HEK293T (cell line): ENCODE results near the gene MCL1.

ENCODE experiments used
- CTCF ChIA-PET: fragments of 350-600 bp; formaldehyde crosslinking; extraction: SDS; loops from one replicate; lab custom pipeline; 2021; ENCODE audit warnings: antibody characterized with exemption, inconsistent platforms; lab: Yijun Ruan, JAX
- POLR2A ChIA-PET: fragments of 350-600 bp; formaldehyde crosslinking; extraction: SDS; loops from one replicate; lab custom pipeline; 2020; ENCODE audit warnings: antibody characterized with exemption, inconsistent platforms; lab: Yijun Ruan, JAX
- DNase-seq: peaks from one replicate; pipeline ENCODE4 v3.0.0; 2012; ENCODE audit warnings: mixed read lengths; ENCODE audit errors: extremely low spot score
- ARNT ChIP-seq: fragments of 450-650 bp; IDR thresholded peaks from 2 replicates; pipeline ENCODE4 v1.6.1; 2017; ENCODE audit warnings: mild to moderate bottlenecking
- BHLHE40 ChIP-seq: fragments of 450-650 bp; IDR thresholded peaks from 2 replicates; pipeline ENCODE4 v1.6.1; 2016; ENCODE audit warnings: mild to moderate bottlenecking, moderate library complexity, borderline replicate concordance
- CTBP1 ChIP-seq: fragments of 450-650 bp; IDR thresholded peaks from 2 replicates; pipeline ENCODE4 v1.6.1; 2016; ENCODE audit warnings: borderline replicate concordance
- ELF4 ChIP-seq: fragments of 450-650 bp; IDR thresholded peaks from 2 replicates; pipeline ENCODE4 v1.6.1; 2017; ENCODE audit warnings: antibody characterized with exemption
- FOXA1 ChIP-seq: fragments of 450-650 bp; IDR thresholded peaks from 2 replicates; pipeline ENCODE4 v1.6.1; 2016; ENCODE audit warnings: mild to moderate bottlenecking
- FOXK2 ChIP-seq: fragments of 450-650 bp; IDR thresholded peaks from 2 replicates; pipeline ENCODE4 v1.6.1; 2016; ENCODE audit warnings: mild to moderate bottlenecking
- FOXM1 ChIP-seq: fragments of 450-650 bp; IDR thresholded peaks from 2 replicates; pipeline ENCODE4 v1.6.1; 2017; ENCODE audit warnings: mild to moderate bottlenecking, borderline replicate concordance
- HDGF ChIP-seq: fragments of 450-650 bp; IDR thresholded peaks from 2 replicates; pipeline ENCODE4 v1.6.1; 2017; ENCODE audit warnings: antibody characterized with exemption, borderline replicate concordance
- L3MBTL2 ChIP-seq: fragments of 450-650 bp; conservative IDR thresholded peaks from 2 replicates; pipeline ENCODE4 v1.6.1; 2016; ENCODE audit warnings: mild to moderate bottlenecking
- LEF1 ChIP-seq: fragments of 450-650 bp; IDR thresholded peaks from 2 replicates; pipeline ENCODE4 v1.6.1; 2017; ENCODE audit warnings: mild to moderate bottlenecking, borderline replicate concordance
- NFRKB ChIP-seq: fragments of 450-650 bp; IDR thresholded peaks from 2 replicates; pipeline ENCODE4 v1.6.1; 2016; ENCODE audit warnings: mild to moderate bottlenecking, moderate library complexity
- SP1 ChIP-seq: fragments of 450-650 bp; IDR thresholded peaks from 2 replicates; pipeline ENCODE4 v1.6.1; 2017
- SUZ12 ChIP-seq: fragments of 450-650 bp; IDR thresholded peaks from 2 replicates; pipeline ENCODE4 v1.6.1; 2016; ENCODE audit warnings: mild to moderate bottlenecking
- TARDBP ChIP-seq: fragments of 450-650 bp; IDR thresholded peaks from 2 replicates; pipeline ENCODE4 v1.6.1; 2016
- ZNF384 ChIP-seq: fragments of 450-650 bp; IDR thresholded peaks from 2 replicates; pipeline ENCODE4 v1.6.1; 2016
- TF ChIP-seq, protein P1 (sequence below): fragments of 450-650 bp; IDR thresholded peaks from 2 replicates; pipeline ENCODE4 v1.6.1; 2016

The MCL1 gene

DNA sequence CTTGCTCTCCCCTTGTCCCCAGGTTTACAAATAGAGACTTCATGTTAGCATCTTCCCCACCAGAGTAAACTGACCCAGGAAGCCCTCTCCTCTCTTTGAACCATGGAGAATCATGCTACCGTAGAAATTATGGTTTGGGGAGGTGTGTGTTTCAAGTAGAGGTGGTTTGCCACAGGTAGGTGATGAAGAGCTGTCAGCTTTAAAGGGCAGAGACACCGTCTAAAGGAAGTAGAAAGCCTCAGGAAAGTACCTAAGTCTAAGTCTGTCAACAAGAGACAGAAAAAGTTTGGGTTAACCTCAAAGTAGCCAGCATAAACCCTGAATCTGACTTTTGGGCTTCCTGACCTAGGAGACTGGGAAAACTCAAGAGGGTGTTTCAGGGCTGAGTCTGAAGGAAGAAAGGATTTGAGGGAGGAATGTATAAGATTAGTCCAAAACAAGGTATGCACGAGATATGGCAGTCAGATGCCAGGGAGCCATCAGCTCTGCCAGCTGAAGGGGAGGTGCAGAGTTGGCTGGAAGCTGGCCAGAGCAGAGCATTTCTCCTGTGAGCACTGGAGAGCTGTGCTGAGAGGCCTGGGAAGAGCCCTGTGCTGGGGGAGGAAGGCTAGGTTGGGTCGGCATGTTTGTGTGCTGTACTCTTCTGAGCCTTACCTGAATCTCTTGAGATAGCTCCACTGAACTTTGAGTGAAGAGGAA is 15.9 kb downstream of the MCL1 start:
- DNase-seq: no peak
- POLR2A ChIA-PET: interaction anchor here (0.9 to 11.7 kb wide), 8 partner anchors 10 to 134 kb away, joined by 3 to 260 read pairs (median 6); partner anchors contain the start of genes ADAMTSL4, ENSA, GOLPH3L and MCL1
- TF ChIP-seq SUZ12 (no peak), HDGF (no peak), LEF1 (no peak), FOXK2 (no peak), SP1 (no peak), ZNF384 (no peak), FOXA1 (no peak), ARNT (no peak), NFRKB (no peak), CTBP1 (no peak), L3MBTL2 (no peak), FOXM1 (no peak)
- CTCF ChIA-PET: interaction anchor here (0.5 to 1.3 kb wide), 5 partner anchors 58 to 442 kb away, joined by 3 read pairs; no protein-coding TSS in a partner anchor

DNA sequence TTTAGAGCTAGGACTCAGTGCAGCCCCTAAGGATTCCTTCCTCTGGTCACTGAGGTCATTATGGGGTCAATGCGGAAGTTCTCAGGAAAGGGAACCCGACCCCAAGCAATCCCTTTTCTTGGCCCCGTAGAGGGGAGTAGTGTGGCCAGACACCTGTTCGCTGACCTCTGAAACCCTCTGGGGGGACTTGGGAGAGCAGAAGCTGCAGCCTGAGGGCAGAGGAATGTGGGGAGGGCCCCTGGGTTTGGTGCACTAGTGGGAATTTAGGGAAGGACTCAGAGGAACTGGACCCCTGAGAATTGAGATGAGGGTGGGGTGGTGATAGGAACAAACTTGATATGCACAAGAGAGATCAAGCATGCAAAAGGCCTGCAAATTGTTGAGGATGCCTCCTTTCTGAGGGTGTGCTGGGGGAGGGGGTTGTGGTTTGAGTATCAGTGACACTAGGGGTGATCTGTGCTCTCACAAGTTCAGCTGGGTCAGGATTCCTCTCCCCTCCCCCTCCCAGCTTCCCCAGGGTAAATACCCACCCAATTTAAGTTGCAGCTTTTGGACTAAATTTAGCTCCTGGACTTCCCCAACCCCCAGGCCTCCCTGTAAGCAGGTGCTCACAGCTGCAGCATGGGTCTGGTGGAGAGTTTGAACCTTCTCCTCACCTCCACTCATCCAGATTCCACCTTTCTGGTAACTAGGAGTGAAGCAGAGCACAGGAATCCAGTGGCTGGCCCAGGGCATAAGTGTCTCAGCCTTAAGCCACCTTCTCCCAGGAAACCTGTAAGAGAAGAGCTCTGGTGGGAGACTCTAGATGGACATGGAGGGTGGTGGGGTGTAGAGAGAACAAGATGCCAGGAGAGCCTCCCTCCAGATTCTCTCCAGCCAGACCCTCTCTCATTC is 16.7 kb downstream of the MCL1 start:
- no peak for TF ChIP-seq SUZ12
- DNase-seq: no peak
- ChIA-PET CTCF (interaction anchor here (0.6 to 4.0 kb wide), 6 partner anchors 8 to 443 kb away, joined by 3 to 16 read pairs (median 3); partner anchors contain the start of gene FALEC), POLR2A (interaction anchor here (0.7 to 11.7 kb wide), 13 partner anchors 8 to 364 kb away, joined by 3 to 260 read pairs (median 3); partner anchors contain the start of genes ENSA, FALEC, GOLPH3L and MCL1)

DNA sequence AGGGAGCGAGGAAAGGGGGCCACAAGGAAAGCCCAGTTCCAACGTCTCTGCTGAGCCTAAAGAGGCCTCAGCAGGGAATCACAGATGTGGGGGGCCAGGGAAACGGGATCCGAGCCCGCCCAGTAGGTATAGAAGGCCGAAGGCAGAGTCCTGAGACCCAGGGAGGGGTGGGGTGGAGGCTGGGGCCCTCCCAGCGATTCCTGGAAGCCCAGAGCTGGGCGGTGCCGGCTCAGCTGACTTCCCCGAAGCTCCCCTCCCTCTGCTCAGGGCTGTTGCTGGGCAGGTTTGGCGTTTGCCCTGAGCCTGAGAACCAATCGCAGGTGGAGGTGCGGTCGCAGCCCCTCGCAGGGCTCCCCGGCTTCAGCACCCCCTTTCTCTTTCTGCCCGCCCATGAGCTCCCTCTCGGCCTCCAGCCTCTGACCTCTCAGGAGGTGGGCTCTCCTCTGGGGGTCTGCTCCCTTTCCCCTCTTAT is 17.4 kb downstream of the MCL1 start:
- POLR2A ChIA-PET: interaction anchor here (0.5 to 11.7 kb wide), 13 partner anchors 9 to 412 kb away, joined by 3 to 260 read pairs (median 3); partner anchors contain the start of genes ENSA, FALEC, GOLPH3L and MCL1
- DNase-seq: peak; percentile 89

DNA sequence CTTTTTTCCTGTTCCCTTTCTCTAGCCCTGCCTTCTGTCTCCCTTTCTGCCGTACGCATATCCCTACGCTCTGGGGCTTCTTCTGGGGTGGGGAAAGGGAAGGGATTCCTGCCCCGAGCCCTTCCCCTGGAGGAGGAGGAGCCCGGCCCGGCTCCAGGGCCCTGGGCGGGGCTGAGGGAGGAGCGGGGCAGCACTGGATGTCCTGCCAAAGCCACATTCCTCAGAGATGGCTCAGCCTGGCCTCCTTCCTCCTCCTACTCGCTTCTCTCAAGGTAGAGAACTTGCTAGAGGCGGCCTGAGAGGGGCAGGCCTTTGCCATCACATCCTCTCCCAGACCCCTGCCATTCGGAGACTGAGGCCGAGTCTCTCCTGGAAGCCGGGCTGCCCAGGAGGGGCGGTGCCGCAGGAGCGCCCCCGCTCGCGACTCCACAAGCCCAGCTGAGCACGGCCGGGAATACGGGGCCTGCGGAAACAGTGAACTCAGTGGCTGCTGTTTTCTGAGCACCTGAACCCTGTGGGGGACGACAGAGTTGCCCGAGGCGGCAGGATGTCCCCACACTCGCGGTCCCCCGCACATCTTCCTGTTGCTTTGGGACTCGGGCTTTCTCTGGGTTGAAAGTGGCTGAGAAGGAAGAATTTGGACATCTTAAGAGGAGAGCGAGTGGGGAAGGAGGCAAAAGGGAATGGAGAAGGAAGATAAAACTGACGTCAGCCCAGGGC is 18.0 kb downstream of the MCL1 start:
- TF ChIP-seq CTBP1: peak; percentile 76
- no peak for TF ChIP-seq ARNT
- TF ChIP-seq TARDBP: no peak
- TF ChIP-seq, protein P1, sequence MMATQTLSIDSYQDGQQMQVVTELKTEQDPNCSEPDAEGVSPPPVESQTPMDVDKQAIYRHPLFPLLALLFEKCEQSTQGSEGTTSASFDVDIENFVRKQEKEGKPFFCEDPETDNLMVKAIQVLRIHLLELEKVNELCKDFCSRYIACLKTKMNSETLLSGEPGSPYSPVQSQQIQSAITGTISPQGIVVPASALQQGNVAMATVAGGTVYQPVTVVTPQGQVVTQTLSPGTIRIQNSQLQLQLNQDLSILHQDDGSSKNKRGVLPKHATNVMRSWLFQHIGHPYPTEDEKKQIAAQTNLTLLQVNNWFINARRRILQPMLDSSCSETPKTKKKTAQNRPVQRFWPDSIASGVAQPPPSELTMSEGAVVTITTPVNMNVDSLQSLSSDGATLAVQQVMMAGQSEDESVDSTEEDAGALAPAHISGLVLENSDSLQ: no peak
- no peak for TF ChIP-seq FOXM1
- TF ChIP-seq LEF1: no peak
- no peak for TF ChIP-seq SP1
- 0 out of 2 replicates have a peak, but pooled peaks have one; percentile 79 for TF ChIP-seq HDGF
- POLR2A ChIA-PET: interaction anchor here (0.5 to 11.7 kb wide), 14 partner anchors 9 to 413 kb away, joined by 3 to 260 read pairs (median 3); partner anchors contain the start of genes ENSA, FALEC, GOLPH3L and MCL1
- CTCF ChIA-PET: interaction anchor here (0.6 to 4.0 kb wide), 30 partner anchors 9 to 779 kb away, joined by 3 to 19 read pairs (median 4); partner anchors contain the start of genes ADAMTSL4, FALEC, MCL1 and MINDY1
- peak; percentile 90 for DNase-seq

More for the DNA sequence above, 17.4 kb downstream of the MCL1 start:
- no peak for TF ChIP-seq SUZ12
- TF ChIP-seq TARDBP: no peak
- no peak for TF ChIP-seq ZNF384
- TF ChIP-seq LEF1: no peak
- no peak for TF ChIP-seq ARNT
- no peak for TF ChIP-seq ELF4
- no peak for TF ChIP-seq HDGF
- TF ChIP-seq L3MBTL2: no peak
- TF ChIP-seq BHLHE40: no peak
- no peak for TF ChIP-seq FOXK2
- no peak for TF ChIP-seq FOXM1
- TF ChIP-seq CTBP1: no peak
- TF ChIP-seq SP1: no peak
- TF ChIP-seq NFRKB: no peak
- TF ChIP-seq, protein P1: no peak
- TF ChIP-seq FOXA1: no peak
- CTCF ChIA-PET: interaction anchor here (0.6 to 4.0 kb wide), 5 partner anchors 9 to 779 kb away, joined by 3 to 16 read pairs (median 3); partner anchors contain the start of gene FALEC

DNA sequence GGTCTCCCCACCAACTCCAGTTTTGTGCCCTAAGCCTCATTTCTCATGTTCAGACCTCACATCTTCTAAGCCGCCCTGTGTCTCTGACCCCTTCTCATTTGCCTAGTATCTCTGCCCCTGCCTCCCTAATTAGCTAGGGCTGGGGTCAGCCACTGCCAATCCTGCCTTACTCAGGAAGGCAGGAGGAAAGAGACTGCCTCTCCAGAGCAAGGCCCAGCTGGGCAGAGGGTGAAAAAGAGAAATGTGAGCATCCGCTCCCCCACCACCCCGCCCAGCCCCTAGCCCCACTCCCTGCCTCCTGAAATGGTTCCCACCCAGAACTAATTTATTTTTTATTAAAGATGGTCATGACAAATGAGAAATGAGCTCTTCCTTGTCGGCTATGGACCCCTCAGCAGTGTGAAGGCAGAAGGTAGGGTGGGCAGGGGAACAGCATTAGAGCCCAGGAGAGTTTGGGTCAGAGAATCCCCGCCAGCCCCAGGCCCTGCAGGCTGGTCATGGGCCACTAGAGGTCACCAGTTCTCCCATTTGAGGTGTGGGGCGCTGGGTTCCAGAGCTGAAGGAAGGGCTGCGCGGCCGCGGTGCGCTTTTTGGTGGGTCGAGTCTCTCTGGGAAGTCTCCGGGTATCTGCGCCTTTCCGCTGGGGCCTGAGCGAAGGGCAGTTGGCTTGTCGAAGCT is 18.7 kb downstream of the MCL1 start:
- peak; percentile 90 for DNase-seq
- TF ChIP-seq FOXA1: no peak
- TF ChIP-seq SUZ12: no peak
- ChIA-PET POLR2A (interaction anchor here (0.6 to 11.7 kb wide), 6 partner anchors 10 to 196 kb away, joined by 3 to 260 read pairs (median 8); partner anchors contain the start of genes ENSA, GOLPH3L, MCL1 and RPRD2), CTCF (interaction anchor here (0.6 to 4.0 kb wide), 35 partner anchors 8 to 1422 kb away, joined by 3 to 19 read pairs (median 4); partner anchors contain the start of genes ADAMTSL4, ENSA, FALEC and MCL1)
